ENCODE measurements around the gene VWA7.

VWA7 gene

GRCh38 chr6:31720196-31720770 is 56.8 kb downstream of the VWA7 start:
- no peak for ATAC-seq
- no peak for TF ChIP-seq RARB (CRISPR knock-in tag; IDR thresholded peaks at IDR 0.05)
- TF ChIP-seq TCF4 (CRISPR knock-in tag; IDR thresholded peaks at IDR 0.05; ENCODE audit: borderline replicate concordance): no peak
- no peak for TF ChIP-seq GLIS3 (CRISPR knock-in tag; IDR thresholded peaks at IDR 0.05)
- TF ChIP-seq PPARA (CRISPR knock-in tag; IDR thresholded peaks at IDR 0.05; ENCODE audit: borderline replicate concordance): no peak
- no peak for TF ChIP-seq SNAI2 (CRISPR knock-in tag; IDR thresholded peaks at IDR 0.05)
- TF ChIP-seq OSR1 (CRISPR knock-in tag; IDR thresholded peaks at IDR 0.05): no peak
- TF ChIP-seq ARNTL (CRISPR knock-in tag; IDR thresholded peaks at IDR 0.05; ENCODE audit: borderline replicate concordance, low read depth): no peak
- TF ChIP-seq ZNF565 (CRISPR knock-in tag; conservative IDR thresholded peaks at IDR 0.05; ENCODE audit: low read depth): no peak
- TF ChIP-seq CSDC2 (CRISPR knock-in tag; IDR thresholded peaks at IDR 0.05): no peak
- no peak for TF ChIP-seq CSRNP3 (CRISPR knock-in tag; IDR thresholded peaks at IDR 0.05)
- TF ChIP-seq, protein P1, sequence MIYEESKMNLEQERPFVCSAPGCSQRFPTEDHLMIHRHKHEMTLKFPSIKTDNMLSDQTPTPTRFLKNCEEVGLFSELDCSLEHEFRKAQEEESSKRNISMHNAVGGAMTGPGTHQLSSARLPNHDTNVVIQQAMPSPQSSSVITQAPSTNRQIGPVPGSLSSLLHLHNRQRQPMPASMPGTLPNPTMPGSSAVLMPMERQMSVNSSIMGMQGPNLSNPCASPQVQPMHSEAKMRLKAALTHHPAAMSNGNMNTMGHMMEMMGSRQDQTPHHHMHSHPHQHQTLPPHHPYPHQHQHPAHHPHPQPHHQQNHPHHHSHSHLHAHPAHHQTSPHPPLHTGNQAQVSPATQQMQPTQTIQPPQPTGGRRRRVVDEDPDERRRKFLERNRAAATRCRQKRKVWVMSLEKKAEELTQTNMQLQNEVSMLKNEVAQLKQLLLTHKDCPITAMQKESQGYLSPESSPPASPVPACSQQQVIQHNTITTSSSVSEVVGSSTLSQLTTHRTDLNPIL (CRISPR knock-in tag; IDR thresholded peaks at IDR 0.05; ENCODE audit: low read depth): no peak
- TF ChIP-seq ZNF8 (CRISPR knock-in tag; IDR thresholded peaks at IDR 0.05): no peak
- TF ChIP-seq, protein P2, sequence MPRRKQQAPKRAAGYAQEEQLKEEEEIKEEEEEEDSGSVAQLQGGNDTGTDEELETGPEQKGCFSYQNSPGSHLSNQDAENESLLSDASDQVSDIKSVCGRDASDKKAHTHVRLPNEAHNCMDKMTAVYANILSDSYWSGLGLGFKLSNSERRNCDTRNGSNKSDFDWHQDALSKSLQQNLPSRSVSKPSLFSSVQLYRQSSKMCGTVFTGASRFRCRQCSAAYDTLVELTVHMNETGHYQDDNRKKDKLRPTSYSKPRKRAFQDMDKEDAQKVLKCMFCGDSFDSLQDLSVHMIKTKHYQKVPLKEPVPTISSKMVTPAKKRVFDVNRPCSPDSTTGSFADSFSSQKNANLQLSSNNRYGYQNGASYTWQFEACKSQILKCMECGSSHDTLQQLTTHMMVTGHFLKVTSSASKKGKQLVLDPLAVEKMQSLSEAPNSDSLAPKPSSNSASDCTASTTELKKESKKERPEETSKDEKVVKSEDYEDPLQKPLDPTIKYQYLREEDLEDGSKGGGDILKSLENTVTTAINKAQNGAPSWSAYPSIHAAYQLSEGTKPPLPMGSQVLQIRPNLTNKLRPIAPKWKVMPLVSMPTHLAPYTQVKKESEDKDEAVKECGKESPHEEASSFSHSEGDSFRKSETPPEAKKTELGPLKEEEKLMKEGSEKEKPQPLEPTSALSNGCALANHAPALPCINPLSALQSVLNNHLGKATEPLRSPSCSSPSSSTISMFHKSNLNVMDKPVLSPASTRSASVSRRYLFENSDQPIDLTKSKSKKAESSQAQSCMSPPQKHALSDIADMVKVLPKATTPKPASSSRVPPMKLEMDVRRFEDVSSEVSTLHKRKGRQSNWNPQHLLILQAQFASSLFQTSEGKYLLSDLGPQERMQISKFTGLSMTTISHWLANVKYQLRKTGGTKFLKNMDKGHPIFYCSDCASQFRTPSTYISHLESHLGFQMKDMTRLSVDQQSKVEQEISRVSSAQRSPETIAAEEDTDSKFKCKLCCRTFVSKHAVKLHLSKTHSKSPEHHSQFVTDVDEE (CRISPR knock-in tag; IDR thresholded peaks at IDR 0.05): no peak
- no peak for TF ChIP-seq ZC3H10 (CRISPR knock-in tag; IDR thresholded peaks at IDR 0.05)
- TF ChIP-seq, protein P3, sequence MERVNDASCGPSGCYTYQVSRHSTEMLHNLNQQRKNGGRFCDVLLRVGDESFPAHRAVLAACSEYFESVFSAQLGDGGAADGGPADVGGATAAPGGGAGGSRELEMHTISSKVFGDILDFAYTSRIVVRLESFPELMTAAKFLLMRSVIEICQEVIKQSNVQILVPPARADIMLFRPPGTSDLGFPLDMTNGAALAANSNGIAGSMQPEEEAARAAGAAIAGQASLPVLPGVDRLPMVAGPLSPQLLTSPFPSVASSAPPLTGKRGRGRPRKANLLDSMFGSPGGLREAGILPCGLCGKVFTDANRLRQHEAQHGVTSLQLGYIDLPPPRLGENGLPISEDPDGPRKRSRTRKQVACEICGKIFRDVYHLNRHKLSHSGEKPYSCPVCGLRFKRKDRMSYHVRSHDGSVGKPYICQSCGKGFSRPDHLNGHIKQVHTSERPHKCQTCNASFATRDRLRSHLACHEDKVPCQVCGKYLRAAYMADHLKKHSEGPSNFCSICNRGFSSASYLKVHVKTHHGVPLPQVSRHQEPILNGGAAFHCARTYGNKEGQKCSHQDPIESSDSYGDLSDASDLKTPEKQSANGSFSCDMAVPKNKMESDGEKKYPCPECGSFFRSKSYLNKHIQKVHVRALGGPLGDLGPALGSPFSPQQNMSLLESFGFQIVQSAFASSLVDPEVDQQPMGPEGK (CRISPR knock-in tag; IDR thresholded peaks at IDR 0.05; ENCODE audit: borderline replicate concordance): no peak
- no peak for TF ChIP-seq ZFP3 (CRISPR knock-in tag; IDR thresholded peaks at IDR 0.05)
- TF ChIP-seq ISL1 (CRISPR knock-in tag; IDR thresholded peaks at IDR 0.05): no peak
- TF ChIP-seq ZNF70 (CRISPR knock-in tag; IDR thresholded peaks at IDR 0.05): no peak
- TF ChIP-seq TOX (CRISPR knock-in tag; IDR thresholded peaks at IDR 0.05; ENCODE audit: borderline replicate concordance): no peak

DNA sequence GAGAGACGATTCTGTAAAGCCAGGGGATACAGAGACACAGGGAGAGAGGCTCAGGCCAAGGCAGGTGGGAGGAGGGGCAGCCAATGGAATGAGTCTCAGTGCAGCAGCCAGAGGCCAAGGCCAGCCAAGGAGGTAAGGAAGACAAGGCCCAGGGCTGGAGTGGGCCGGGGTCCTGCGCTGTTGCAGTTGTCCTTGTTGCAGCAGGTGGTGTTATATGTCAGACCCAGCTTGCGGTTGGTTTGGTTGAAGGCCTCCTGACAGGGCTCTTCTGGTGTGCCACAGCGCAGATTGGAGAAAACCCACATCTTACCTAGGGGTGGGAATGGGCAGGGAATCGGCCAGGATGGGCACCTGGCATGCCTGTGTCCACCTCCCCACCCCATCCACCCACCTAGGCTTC is 58.1 kb downstream of the VWA7 start:
- TF ChIP-seq, protein P2 (CRISPR knock-in tag; IDR thresholded peaks at IDR 0.05): no peak
- TF ChIP-seq ZC3H10 (CRISPR knock-in tag; IDR thresholded peaks at IDR 0.05) (no peak), TCF4 (CRISPR knock-in tag; IDR thresholded peaks at IDR 0.05; ENCODE audit: borderline replicate concordance) (no peak), GLIS3 (CRISPR knock-in tag; IDR thresholded peaks at IDR 0.05) (no peak), ARNTL (CRISPR knock-in tag; IDR thresholded peaks at IDR 0.05; ENCODE audit: borderline replicate concordance, low read depth) (no peak), CSDC2 (CRISPR knock-in tag; IDR thresholded peaks at IDR 0.05) (no peak), SNAI2 (CRISPR knock-in tag; IDR thresholded peaks at IDR 0.05) (no peak), ZNF8 (CRISPR knock-in tag; IDR thresholded peaks at IDR 0.05) (no peak), ZFP3 (CRISPR knock-in tag; IDR thresholded peaks at IDR 0.05) (no peak), RARB (CRISPR knock-in tag; IDR thresholded peaks at IDR 0.05) (no peak), PPARA (CRISPR knock-in tag; IDR thresholded peaks at IDR 0.05; ENCODE audit: borderline replicate concordance) (no peak), ZFP30 (CRISPR knock-in tag; IDR thresholded peaks at IDR 0.05) (no peak), ZNF70 (CRISPR knock-in tag; IDR thresholded peaks at IDR 0.05) (no peak)
- TF ChIP-seq, protein P1 (CRISPR knock-in tag; IDR thresholded peaks at IDR 0.05; ENCODE audit: low read depth): no peak
- TF ChIP-seq, protein P3 (CRISPR knock-in tag; IDR thresholded peaks at IDR 0.05; ENCODE audit: borderline replicate concordance): no peak
- ATAC-seq: no peak

Measured in SK-N-SH treated with all-trans-retinoic acid at 6 μM for 48 hours (cell line).